GM12892 (cell line): ENCODE data around the gene OR6M1.

Experiments
- POLR2A ChIP-seq: IDR thresholded peaks from 2 replicates; pipeline ENCODE4 v1.6.1; 2011; ENCODE audit warnings: low read depth, low read length, control low read depth
- POLR2AphosphoS5 ChIP-seq: IDR thresholded peaks from 2 replicates; pipeline ENCODE4 v1.6.1; 2011; ENCODE audit warnings: low read depth, low read length, control low read depth

- TF ChIP-seq POLR2AphosphoS5 (no peak), POLR2A (no peak)
Measured at GRCh38 chr11:123851110-123851509, 45.0 kb upstream of the OR6M1 start.
